K562 (cell line): ENCODE data around the gene BCO2. TPM values are rescaled to one million over a fixed set of nuclear protein-coding genes. Genes with fewer than 3 reads are reported as not detected.

ENCODE experiments used
- ARID3B ChIP-seq: fragments of 250-450 bp; sonication (Bioruptor Pico); IDR thresholded peaks from 2 replicates; pipeline ENCODE4 v1.4.0; 2020; ENCODE audit warnings: borderline replicate concordance
- ESRRB ChIP-seq: fragments of 250-450 bp; sonication (Bioruptor Pico); IDR thresholded peaks from 2 replicates; pipeline ENCODE4 v1.5.0; 2020; ENCODE audit warnings: mild to moderate bottlenecking, moderate library complexity, borderline replicate concordance
- EZH2 ChIP-seq: IDR thresholded peaks from 2 replicates; pipeline ENCODE4 v1.6.1; 2012; ENCODE audit warnings: low read depth, mild to moderate bottlenecking, inconsistent platforms, low read length, borderline replicate concordance
- HDAC2 ChIP-seq: fragments of 450-650 bp; IDR thresholded peaks from 2 replicates; pipeline ENCODE4 v1.6.1; 2016; ENCODE audit warnings: mild to moderate bottlenecking
- HMBOX1 ChIP-seq: sonication (generic); IDR thresholded peaks from 2 replicates; pipeline ENCODE4 v1.6.1; 2016
- YY1 ChIP-seq, 3 experiments: IDR thresholded peaks; 2 replicates each; pipeline ENCODE4 v1.6.1; 2011; ENCODE audit warnings: low read length in 2 of 3, mild to moderate bottlenecking in 2 of 3, moderate library complexity in 2 of 3, borderline replicate concordance in 1 of 3, control low read depth in 1 of 3, low read depth in 1 of 3; ENCODE audit not compliant: insufficient read depth in 3 of 3, insufficient replicate concordance in 2 of 3, control insufficient read depth in 1 of 3, insufficient read length in 1 of 3; ENCODE audit errors: extremely low read depth in 1 of 3
- ZNF277 ChIP-seq: fragments of 250-450 bp; sonication (Bioruptor Pico); IDR thresholded peaks from 2 replicates; pipeline ENCODE4 v1.8.0; 2022; ENCODE audit warnings: inconsistent platforms, mild to moderate bottlenecking, moderate library complexity, borderline replicate concordance
- polyA plus RNA-seq, 8 experiments: library from polyadenylated mRNA; depleted of rRNA in 4 of 8; stranded (reverse) in 5 of 8; unstranded in 3 of 8; fragments of >200 nt; fragmentation: Nextera tagmentation in 2 of 8; fragmentation: Illumina TruSeq in 1 of 8; extraction: Ambion mirVana in 2 of 8; extraction: Trizol in 1 of 8; gene quantifications; 2 replicates each; pipeline versions ENCODE4 v1.2.1 to v1.2.3, GENCODE V29; 2011 to 2014; ENCODE audit warnings: inconsistent platforms in 1 of 8, missing spikeins in 1 of 8
- total RNA-seq, 7 experiments: library from RNA; depleted of rRNA in 6 of 7; stranded (reverse); fragments of >200 nt in 6 of 7; fragmentation: Illumina TruSeq in 2 of 7; extraction: Trizol in 2 of 7; gene quantifications; 2 replicates each; pipeline versions ENCODE4 v1.2.1 to v1.2.3, GENCODE V29; 2011 to 2021; ENCODE audit warnings: low replicate concordance in 1 of 7
- TF ChIP-seq, protein P1 (sequence below): fragments of 450-650 bp; IDR thresholded peaks from 2 replicates; pipeline ENCODE4 v1.6.1; 2016; ENCODE audit warnings: mild to moderate bottlenecking, moderate library complexity
- TF ChIP-seq, protein P2 (sequence below): fragments of 450-650 bp; formaldehyde crosslinking; IDR thresholded peaks from 2 replicates; pipeline ENCODE4 v1.4.0; 2022; ENCODE audit warnings: mild to moderate bottlenecking, moderate library complexity

The BCO2 gene
- total and polyA plus RNA-seq, 9 of the 15 experiments (the other 6 are each of a cell fraction or from before 2014, with no cell fraction given), result 0.21 to 1.0 (median 0.47) TPM; not detected in 1

DNA sequence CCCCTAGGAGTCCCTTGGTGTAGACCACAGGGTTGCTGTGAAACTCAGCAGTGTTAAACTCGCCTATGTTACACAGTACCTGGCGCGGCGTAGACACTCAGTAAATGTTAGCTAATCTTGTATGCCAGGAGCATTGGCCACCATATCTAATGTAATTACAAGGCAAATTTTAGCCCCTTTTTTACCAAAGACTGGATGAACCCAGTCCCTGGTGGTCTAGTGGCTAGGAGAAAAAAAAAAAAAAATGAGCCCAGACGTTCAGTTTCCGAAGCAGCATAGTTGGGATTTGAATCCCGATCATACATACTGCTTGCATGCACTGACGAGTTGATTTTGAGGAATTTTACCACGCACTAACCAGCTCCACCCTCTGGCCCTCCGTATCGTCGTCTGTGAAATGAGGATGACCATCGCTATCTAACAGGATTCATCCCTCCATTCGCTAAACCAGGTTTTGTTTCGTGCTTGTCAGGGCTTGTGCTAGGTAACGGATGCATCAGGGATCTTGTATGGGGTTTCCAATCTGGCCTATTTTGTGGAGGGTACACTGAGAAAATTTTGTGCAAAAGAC lies 51.6 kb downstream of the BCO2 start (continued):
- TF ChIP-seq ARID3B (CRISPR knock-in tag) (no peak), YY1 (IDR thresholded peaks at IDR 0.05; ENCODE audit: borderline replicate concordance in 1 of 3, control insufficient read depth in 1 of 3, extremely low read depth in 1 of 3, insufficient read depth in 3 of 3, insufficient read length in 1 of 3, insufficient replicate concordance in 2 of 3, low read depth in 1 of 3, low read length in 2 of 3) (peak in 1 of 3 experiments; percentile 2), HDAC2 (peak; percentile 26; the same call in 1 of the 2 replicates), HMBOX1 (peak; percentile 30; the same call in 1 of the 2 replicates), ESRRB (CRISPR knock-in tag) (no peak), EZH2 (no peak), ZNF277 (CRISPR knock-in tag) (no peak)
- TF ChIP-seq, protein P1, sequence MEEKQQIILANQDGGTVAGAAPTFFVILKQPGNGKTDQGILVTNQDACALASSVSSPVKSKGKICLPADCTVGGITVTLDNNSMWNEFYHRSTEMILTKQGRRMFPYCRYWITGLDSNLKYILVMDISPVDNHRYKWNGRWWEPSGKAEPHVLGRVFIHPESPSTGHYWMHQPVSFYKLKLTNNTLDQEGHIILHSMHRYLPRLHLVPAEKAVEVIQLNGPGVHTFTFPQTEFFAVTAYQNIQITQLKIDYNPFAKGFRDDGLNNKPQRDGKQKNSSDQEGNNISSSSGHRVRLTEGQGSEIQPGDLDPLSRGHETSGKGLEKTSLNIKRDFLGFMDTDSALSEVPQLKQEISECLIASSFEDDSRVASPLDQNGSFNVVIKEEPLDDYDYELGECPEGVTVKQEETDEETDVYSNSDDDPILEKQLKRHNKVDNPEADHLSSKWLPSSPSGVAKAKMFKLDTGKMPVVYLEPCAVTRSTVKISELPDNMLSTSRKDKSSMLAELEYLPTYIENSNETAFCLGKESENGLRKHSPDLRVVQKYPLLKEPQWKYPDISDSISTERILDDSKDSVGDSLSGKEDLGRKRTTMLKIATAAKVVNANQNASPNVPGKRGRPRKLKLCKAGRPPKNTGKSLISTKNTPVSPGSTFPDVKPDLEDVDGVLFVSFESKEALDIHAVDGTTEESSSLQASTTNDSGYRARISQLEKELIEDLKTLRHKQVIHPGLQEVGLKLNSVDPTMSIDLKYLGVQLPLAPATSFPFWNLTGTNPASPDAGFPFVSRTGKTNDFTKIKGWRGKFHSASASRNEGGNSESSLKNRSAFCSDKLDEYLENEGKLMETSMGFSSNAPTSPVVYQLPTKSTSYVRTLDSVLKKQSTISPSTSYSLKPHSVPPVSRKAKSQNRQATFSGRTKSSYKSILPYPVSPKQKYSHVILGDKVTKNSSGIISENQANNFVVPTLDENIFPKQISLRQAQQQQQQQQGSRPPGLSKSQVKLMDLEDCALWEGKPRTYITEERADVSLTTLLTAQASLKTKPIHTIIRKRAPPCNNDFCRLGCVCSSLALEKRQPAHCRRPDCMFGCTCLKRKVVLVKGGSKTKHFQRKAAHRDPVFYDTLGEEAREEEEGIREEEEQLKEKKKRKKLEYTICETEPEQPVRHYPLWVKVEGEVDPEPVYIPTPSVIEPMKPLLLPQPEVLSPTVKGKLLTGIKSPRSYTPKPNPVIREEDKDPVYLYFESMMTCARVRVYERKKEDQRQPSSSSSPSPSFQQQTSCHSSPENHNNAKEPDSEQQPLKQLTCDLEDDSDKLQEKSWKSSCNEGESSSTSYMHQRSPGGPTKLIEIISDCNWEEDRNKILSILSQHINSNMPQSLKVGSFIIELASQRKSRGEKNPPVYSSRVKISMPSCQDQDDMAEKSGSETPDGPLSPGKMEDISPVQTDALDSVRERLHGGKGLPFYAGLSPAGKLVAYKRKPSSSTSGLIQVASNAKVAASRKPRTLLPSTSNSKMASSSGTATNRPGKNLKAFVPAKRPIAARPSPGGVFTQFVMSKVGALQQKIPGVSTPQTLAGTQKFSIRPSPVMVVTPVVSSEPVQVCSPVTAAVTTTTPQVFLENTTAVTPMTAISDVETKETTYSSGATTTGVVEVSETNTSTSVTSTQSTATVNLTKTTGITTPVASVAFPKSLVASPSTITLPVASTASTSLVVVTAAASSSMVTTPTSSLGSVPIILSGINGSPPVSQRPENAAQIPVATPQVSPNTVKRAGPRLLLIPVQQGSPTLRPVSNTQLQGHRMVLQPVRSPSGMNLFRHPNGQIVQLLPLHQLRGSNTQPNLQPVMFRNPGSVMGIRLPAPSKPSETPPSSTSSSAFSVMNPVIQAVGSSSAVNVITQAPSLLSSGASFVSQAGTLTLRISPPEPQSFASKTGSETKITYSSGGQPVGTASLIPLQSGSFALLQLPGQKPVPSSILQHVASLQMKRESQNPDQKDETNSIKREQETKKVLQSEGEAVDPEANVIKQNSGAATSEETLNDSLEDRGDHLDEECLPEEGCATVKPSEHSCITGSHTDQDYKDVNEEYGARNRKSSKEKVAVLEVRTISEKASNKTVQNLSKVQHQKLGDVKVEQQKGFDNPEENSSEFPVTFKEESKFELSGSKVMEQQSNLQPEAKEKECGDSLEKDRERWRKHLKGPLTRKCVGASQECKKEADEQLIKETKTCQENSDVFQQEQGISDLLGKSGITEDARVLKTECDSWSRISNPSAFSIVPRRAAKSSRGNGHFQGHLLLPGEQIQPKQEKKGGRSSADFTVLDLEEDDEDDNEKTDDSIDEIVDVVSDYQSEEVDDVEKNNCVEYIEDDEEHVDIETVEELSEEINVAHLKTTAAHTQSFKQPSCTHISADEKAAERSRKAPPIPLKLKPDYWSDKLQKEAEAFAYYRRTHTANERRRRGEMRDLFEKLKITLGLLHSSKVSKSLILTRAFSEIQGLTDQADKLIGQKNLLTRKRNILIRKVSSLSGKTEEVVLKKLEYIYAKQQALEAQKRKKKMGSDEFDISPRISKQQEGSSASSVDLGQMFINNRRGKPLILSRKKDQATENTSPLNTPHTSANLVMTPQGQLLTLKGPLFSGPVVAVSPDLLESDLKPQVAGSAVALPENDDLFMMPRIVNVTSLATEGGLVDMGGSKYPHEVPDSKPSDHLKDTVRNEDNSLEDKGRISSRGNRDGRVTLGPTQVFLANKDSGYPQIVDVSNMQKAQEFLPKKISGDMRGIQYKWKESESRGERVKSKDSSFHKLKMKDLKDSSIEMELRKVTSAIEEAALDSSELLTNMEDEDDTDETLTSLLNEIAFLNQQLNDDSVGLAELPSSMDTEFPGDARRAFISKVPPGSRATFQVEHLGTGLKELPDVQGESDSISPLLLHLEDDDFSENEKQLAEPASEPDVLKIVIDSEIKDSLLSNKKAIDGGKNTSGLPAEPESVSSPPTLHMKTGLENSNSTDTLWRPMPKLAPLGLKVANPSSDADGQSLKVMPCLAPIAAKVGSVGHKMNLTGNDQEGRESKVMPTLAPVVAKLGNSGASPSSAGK, result 0 out of 2 replicates have a peak, but pooled peaks have one; percentile 19
- TF ChIP-seq, protein P2, sequence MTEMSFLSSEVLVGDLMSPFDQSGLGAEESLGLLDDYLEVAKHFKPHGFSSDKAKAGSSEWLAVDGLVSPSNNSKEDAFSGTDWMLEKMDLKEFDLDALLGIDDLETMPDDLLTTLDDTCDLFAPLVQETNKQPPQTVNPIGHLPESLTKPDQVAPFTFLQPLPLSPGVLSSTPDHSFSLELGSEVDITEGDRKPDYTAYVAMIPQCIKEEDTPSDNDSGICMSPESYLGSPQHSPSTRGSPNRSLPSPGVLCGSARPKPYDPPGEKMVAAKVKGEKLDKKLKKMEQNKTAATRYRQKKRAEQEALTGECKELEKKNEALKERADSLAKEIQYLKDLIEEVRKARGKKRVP, result no peak
